Measurements from ENCODE around the gene SMAD3.

GRCh38 chr15:67202991-67203390, 137.6 kb downstream of the SMAD3 start:
- TF ChIP-seq EZH2 (IDR thresholded peaks at IDR 0.05; ENCODE audit: borderline replicate concordance, insufficient read depth, low read depth, low read length, poor library complexity, severe bottlenecking): no peak
- TF ChIP-seq CTCF (IDR thresholded peaks at IDR 0.05): no peak
